Astrocyte (in vitro differentiated cells and primary cell): Measurements from ENCODE around the gene MSRB2. TPM values are rescaled to one million over a fixed set of nuclear protein-coding genes. Genes with fewer than 3 reads are reported as not detected.
A peak's percentile ranks its signal among the peaks of the same experiment; 100 is the strongest.

ENCODE experiments used
- DNase-seq: peaks from one replicate; pipeline ENCODE4 v3.0.0-alpha.2; 2010; ENCODE audit warnings: low read depth
- FAIRE-seq: peaks from 2 replicates; lab custom pipeline; 2011; peaks lifted over from hg19 to GRCh38; lab: Jason Lieb, UNC
- H2AFZ ChIP-seq: 2 replicates; pipeline ENCODE4 v1.6.0; 2012; ENCODE audit warnings: low read depth, low read length, inconsistent platforms
- H3K27ac ChIP-seq: 2 replicates; pipeline ENCODE4 v1.5.1; 2011; ENCODE audit warnings: low read depth, low read length, inconsistent platforms
- H3K27me3 ChIP-seq: 2 replicates; pipeline ENCODE4 v1.6.0; 2011; ENCODE audit warnings: low read length, inconsistent platforms; ENCODE audit not compliant: insufficient read depth
- H3K36me3 ChIP-seq: 2 replicates; pipeline ENCODE4 v1.5.1; 2011; ENCODE audit warnings: low read length, inconsistent platforms; ENCODE audit not compliant: insufficient read depth
- H3K4me1 ChIP-seq: 2 replicates; pipeline ENCODE4 v1.5.1; 2011; ENCODE audit warnings: low read length, inconsistent platforms; ENCODE audit not compliant: insufficient read depth
- H3K4me2 ChIP-seq: 2 replicates; pipeline ENCODE4 v1.6.0; 2012; ENCODE audit warnings: low read length, inconsistent platforms
- H3K4me3 ChIP-seq: 2 replicates; pipeline ENCODE4 v1.5.1; 2011; ENCODE audit warnings: low read depth, mild to moderate bottlenecking, low read length, inconsistent platforms; ENCODE audit not compliant: insufficient read depth
- H3K79me2 ChIP-seq: 2 replicates; pipeline ENCODE4 v1.6.0; 2012; ENCODE audit warnings: mild to moderate bottlenecking, low read length, inconsistent platforms; ENCODE audit not compliant: insufficient read depth
- H3K9ac ChIP-seq: 2 replicates; pipeline ENCODE4 v1.6.0; 2012; ENCODE audit warnings: mild to moderate bottlenecking, low read length, inconsistent platforms
- H3K9me3 ChIP-seq: 2 replicates; pipeline ENCODE4 v1.5.1; 2012; ENCODE audit warnings: low read depth, mild to moderate bottlenecking, low read length, inconsistent platforms; ENCODE audit not compliant: insufficient read depth
- H4K20me1 ChIP-seq: 2 replicates; pipeline ENCODE4 v1.6.0; 2012; ENCODE audit warnings: low read length, inconsistent platforms; ENCODE audit not compliant: insufficient read depth
- H3K27ac Mint-ChIP-seq: one replicate; pipeline ENCODE4 v1.8.0; 2021; ENCODE audit warnings: mild to moderate bottlenecking, mixed read lengths; ENCODE audit not compliant: unreplicated experiment
- H3K27me3 Mint-ChIP-seq: one replicate; pipeline ENCODE4 v1.8.0; 2021; ENCODE audit warnings: low read depth, mixed read lengths; ENCODE audit not compliant: unreplicated experiment
- H3K36me3 Mint-ChIP-seq: one replicate; pipeline ENCODE4 v1.8.0; 2021; ENCODE audit warnings: low read depth, mixed read lengths; ENCODE audit not compliant: unreplicated experiment
- H3K4me1 Mint-ChIP-seq: one replicate; pipeline ENCODE4 v1.8.0; 2021; ENCODE audit warnings: low read depth, mixed read lengths; ENCODE audit not compliant: unreplicated experiment
- H3K4me3 Mint-ChIP-seq: one replicate; pipeline ENCODE4 v1.8.0; 2021; ENCODE audit warnings: mild to moderate bottlenecking, moderate library complexity, mixed read lengths; ENCODE audit not compliant: unreplicated experiment
- H3K9me3 Mint-ChIP-seq: one replicate; pipeline ENCODE4 v1.8.0; 2021; ENCODE audit warnings: mild to moderate bottlenecking, mixed read lengths; ENCODE audit not compliant: unreplicated experiment
- CTCF ChIP-seq: IDR thresholded peaks from 2 replicates; pipeline ENCODE4 v1.5.1; 2011; ENCODE audit warnings: low read depth, mild to moderate bottlenecking, inconsistent platforms, low read length, moderate library complexity; ENCODE audit not compliant: insufficient read depth
- EZH2 ChIP-seq: IDR thresholded peaks from 2 replicates; pipeline ENCODE4 v1.6.1; 2012; ENCODE audit warnings: mild to moderate bottlenecking, low read length, inconsistent platforms; ENCODE audit not compliant: insufficient read depth
- total RNA-seq: library from RNA; stranded (reverse); gene quantifications from 2 replicates; pipeline ENCODE4 v1.2.1, GENCODE V29; 2021

The MSRB2 gene
- total RNA-seq, 1 donor from 2014 or later = 18.9 TPM

GRCh38 chr10:23081891-23082290 lies 13.5 kb upstream of the MSRB2 start:
- H3K27ac ChIP-seq = no peak overlapping the region
- H3K9ac ChIP-seq = no peak overlapping the region
- H4K20me1 ChIP-seq = no peaks in the 10 kb centered on the region
- TF ChIP-seq CTCF (no peak), EZH2 (no peak)
- H3K4me1 ChIP-seq = no peaks in the 10 kb centered on the region
- Mint-ChIP-seq H3K27me3 (peaks cover 4% of the 10 kb centered on the region), H3K27ac (no peak overlapping the region), H3K9me3 (no peaks in the 10 kb centered on the region), H3K4me1 (no peaks in the 10 kb centered on the region), H3K36me3 (no peaks in the 10 kb centered on the region), H3K4me3 (no peak overlapping the region)
- no peak overlapping the region for H3K4me2 ChIP-seq
- DNase-seq (no peak), FAIRE-seq (no peak)
- no peak overlapping the region for H2AFZ ChIP-seq
- H3K79me2 ChIP-seq = no peaks in the 10 kb centered on the region
- H3K36me3 ChIP-seq = no peaks in the 10 kb centered on the region
- H3K9me3 ChIP-seq = no peaks in the 10 kb centered on the region
- no peak overlapping the region for H3K4me3 ChIP-seq
- H3K27me3 ChIP-seq = no peaks in the 10 kb centered on the region

GRCh38 chr10:23088609-23089008 lies 6.8 kb upstream of the MSRB2 start:
- TF ChIP-seq CTCF = no peak
- no peak for TF ChIP-seq EZH2
- Mint-ChIP-seq H3K4me3 (no peak overlapping the region), H3K27ac (no peak overlapping the region), H3K4me1 (no peaks in the 10 kb centered on the region), H3K36me3 (no peaks in the 10 kb centered on the region), H3K27me3 (no peaks in the 10 kb centered on the region), H3K9me3 (peaks cover 2% of the 10 kb centered on the region)
- H3K27ac ChIP-seq = no peak overlapping the region
- no peak for FAIRE-seq
- H3K4me1 ChIP-seq = no peaks in the 10 kb centered on the region
- no peaks in the 10 kb centered on the region for H3K27me3 ChIP-seq
- H3K4me2 ChIP-seq = no peak overlapping the region
- H2AFZ ChIP-seq = no peak overlapping the region
- no peak overlapping the region for H3K4me3 ChIP-seq
- no peaks in the 10 kb centered on the region for H3K79me2 ChIP-seq
- no peak overlapping the region for H3K9ac ChIP-seq
- no peaks in the 10 kb centered on the region for H4K20me1 ChIP-seq
- no peaks in the 10 kb centered on the region for H3K9me3 ChIP-seq
- no peak for DNase-seq
- no peaks in the 10 kb centered on the region for H3K36me3 ChIP-seq

GRCh38 chr10:23094786-23095403 lies 484 bp upstream of the MSRB2 start:
- H3K9me3 ChIP-seq = no peaks in the 10 kb centered on the region
- H3K4me3 ChIP-seq = peak overlapping the region; percentile 29
- H3K36me3 Mint-ChIP-seq = no peaks in the 10 kb centered on the region
- peak; percentile 72 for FAIRE-seq
- H3K27me3 Mint-ChIP-seq = no peaks in the 10 kb centered on the region
- H3K9me3 Mint-ChIP-seq = peaks cover 2% of the 10 kb centered on the region
- H3K4me2 ChIP-seq = peak overlapping the region; percentile 99
- no peaks in the 10 kb centered on the region for H3K36me3 ChIP-seq
- H3K4me1 Mint-ChIP-seq = peaks cover 6% of the 10 kb centered on the region
- H3K4me1 ChIP-seq = peaks cover 2% of the 10 kb centered on the region
- no peaks in the 10 kb centered on the region for H3K27me3 ChIP-seq
- peak overlapping the region; percentile 77 for H3K4me3 Mint-ChIP-seq
- TF ChIP-seq CTCF = no peak
- H4K20me1 ChIP-seq = no peaks in the 10 kb centered on the region
- DNase-seq = peak; percentile 3
- peaks cover 10% of the 10 kb centered on the region for H3K79me2 ChIP-seq
- peak overlapping the region; percentile 89 for H3K9ac ChIP-seq
- H2AFZ ChIP-seq = peak overlapping the region; percentile 30
- H3K27ac Mint-ChIP-seq = no peak overlapping the region
- H3K27ac ChIP-seq = no peak overlapping the region
